ENCODE measurements around the gene WASF1. TPM values are rescaled to one million over a fixed set of nuclear protein-coding genes. Genes with fewer than 3 reads are reported as not detected.

The WASF1 gene
- 10 to 100 TPM; 31.1 to 35.3 TPM for total RNA-seq
- 97.1 TPM for polyA plus RNA-seq (2013, experiment 1 of 2)
- 82.4 TPM for polyA plus RNA-seq (2013, experiment 2 of 2)
- long read RNA-seq, experiment 1, partial matches to known transcripts: 11 of 18 reads
- long read RNA-seq, experiment 1, other reads (novel, unspliced or antisense): 6 of 18 reads
- long read RNA-seq, experiment 2, transcript WASF1-202 (10 exons, 3,075 nt): minor isoform, 13 of 96 reads
- long read RNA-seq, experiment 2, transcript WASF1-205 (9 exons, 2,675 nt): major isoform, 36 of 96 reads
- long read RNA-seq, experiment 2, transcript WASF1-204 (11 exons, 2,815 nt): minor isoform, 5 of 96 reads
- long read RNA-seq, experiment 2, partial matches to known transcripts: 9 of 96 reads
- long read RNA-seq, experiment 2, other reads (novel, unspliced or antisense): 28 of 96 reads
- long read RNA-seq, experiment 3, partial matches to known transcripts: 2 of 15 reads
- long read RNA-seq, experiment 3, other reads (novel, unspliced or antisense): 8 of 15 reads
- long read RNA-seq, experiment 4, partial matches to known transcripts: 3 of 6 reads
- long read RNA-seq, experiment 4, other reads (novel, unspliced or antisense): 2 of 6 reads

- peak; percentile 99 for DNase-seq
- Histone ChIP-seq H3K4me1 (ENCODE audit: control insufficient read depth, insufficient read depth, low read length) (peaks cover under 1% of the 10 kb centered on the region), H3K27me3 (ENCODE audit: control insufficient read depth, insufficient read depth, low read length, poor library complexity, severe bottlenecking) (no peaks in the 10 kb centered on the region), H3K4me3 (ENCODE audit: low read length) (peak within 1 kb of the TSS; percentile 88), H3K27ac (ENCODE audit: low read depth, low read length) (peak within 1 kb of the TSS; percentile 97), H3K9me3 (ENCODE audit: control insufficient read depth, low read length) (no peaks in the 10 kb centered on the region), H3K36me3 (ENCODE audit: control insufficient read depth, insufficient read depth, low read length) (no peaks in the 10 kb centered on the region), H3K9ac (ENCODE audit: extremely low read depth, low read length, poor library complexity, severe bottlenecking) (peak within 1 kb of the TSS; percentile 72)
- Mint-ChIP-seq H3K9me3 (no peaks in the 10 kb centered on the region), H3K27ac (peak within 1 kb of the TSS; percentile 98), H3K4me3 (no peak within 1 kb of the TSS), H3K27me3 (ENCODE audit: insufficient read depth) (no peaks in the 10 kb centered on the region), H3K4me1 (peaks cover 8% of the 10 kb centered on the region), H3K36me3 (ENCODE audit: low read depth) (no peaks in the 10 kb centered on the region)
- TF ChIP-seq CTCF (conservative IDR thresholded peaks at IDR 0.05): no peak
- 0% methylated on average over 6 to 62 of the region's 62 CpGs for WGBS, 2 experiments (ENCODE audit: insufficient coverage in 1 of 2, insufficient read length in 1 of 2)
Measured at GRCh38 chr6:110179406-110180227, at the start of gene WASF1. Gene WASF1 (minus strand): TSS chr6:110179670. CDS start chr6:110127601, 52,069 bp downstream.

- H3K4me3 ChIP-seq (ENCODE audit: low read length): no peak overlapping the region
- H3K9me3 Mint-ChIP-seq: no peaks in the 10 kb centered on the region
- no peak overlapping the region for H3K27ac ChIP-seq (ENCODE audit: low read depth, low read length)
- no peak overlapping the region for H3K27ac Mint-ChIP-seq
- H3K9ac ChIP-seq (ENCODE audit: extremely low read depth, low read length, poor library complexity, severe bottlenecking): no peak overlapping the region
- H3K4me1 ChIP-seq (ENCODE audit: control insufficient read depth, insufficient read depth, low read length): no peaks in the 10 kb centered on the region
- no peaks in the 10 kb centered on the region for H3K9me3 ChIP-seq (ENCODE audit: control insufficient read depth, low read length)
- DNase-seq: no peak
- peaks cover 38% of the 10 kb centered on the region for H3K36me3 ChIP-seq (ENCODE audit: control insufficient read depth, insufficient read depth, low read length)
- WGBS, 2 experiments (ENCODE audit: insufficient coverage in 1 of 2, insufficient read length in 1 of 2): 92% methylated on average over 1 of the region's 1 CpG; no CpG with 5 or more reads in 1 of the 2 experiments
- H3K27me3 Mint-ChIP-seq (ENCODE audit: insufficient read depth): no peaks in the 10 kb centered on the region
- H3K4me1 Mint-ChIP-seq: no peaks in the 10 kb centered on the region
- H3K4me3 Mint-ChIP-seq: no peak overlapping the region
- H3K36me3 Mint-ChIP-seq (ENCODE audit: low read depth): peaks cover 44% of the 10 kb centered on the region
- no peak for TF ChIP-seq CTCF (conservative IDR thresholded peaks at IDR 0.05)
- H3K27me3 ChIP-seq (ENCODE audit: control insufficient read depth, insufficient read depth, low read length, poor library complexity, severe bottlenecking): no peaks in the 10 kb centered on the region
Measured at GRCh38 chr6:110226261-110226660, 46.8 kb upstream of the WASF1 start.

- Mint-ChIP-seq H3K4me3 (no peak overlapping the region), H3K27me3 (ENCODE audit: insufficient read depth) (no peaks in the 10 kb centered on the region), H3K36me3 (ENCODE audit: low read depth) (peaks cover 62% of the 10 kb centered on the region), H3K27ac (no peak overlapping the region), H3K4me1 (no peaks in the 10 kb centered on the region), H3K9me3 (peaks cover 1% of the 10 kb centered on the region)
- TF ChIP-seq CTCF (conservative IDR thresholded peaks at IDR 0.05): no peak
- peaks cover 6% of the 10 kb centered on the region for H3K9me3 ChIP-seq (ENCODE audit: control insufficient read depth, low read length)
- DNase-seq: no peak
- H3K4me3 ChIP-seq (ENCODE audit: low read length): no peak overlapping the region
- no peak overlapping the region for H3K9ac ChIP-seq (ENCODE audit: extremely low read depth, low read length, poor library complexity, severe bottlenecking)
- H3K36me3 ChIP-seq (ENCODE audit: control insufficient read depth, insufficient read depth, low read length): peaks cover 43% of the 10 kb centered on the region
- no peaks in the 10 kb centered on the region for H3K4me1 ChIP-seq (ENCODE audit: control insufficient read depth, insufficient read depth, low read length)
- H3K27ac ChIP-seq (ENCODE audit: low read depth, low read length): no peak overlapping the region
- H3K27me3 ChIP-seq (ENCODE audit: control insufficient read depth, insufficient read depth, low read length, poor library complexity, severe bottlenecking): no peaks in the 10 kb centered on the region
Measured at GRCh38 chr6:110221738-110222137, 42.3 kb upstream of the WASF1 start.
